ENCODE measurements around the gene FBXL16.
A peak's percentile ranks its signal among the peaks of the same experiment; 100 is the strongest.

FBXL16 gene

DNA sequence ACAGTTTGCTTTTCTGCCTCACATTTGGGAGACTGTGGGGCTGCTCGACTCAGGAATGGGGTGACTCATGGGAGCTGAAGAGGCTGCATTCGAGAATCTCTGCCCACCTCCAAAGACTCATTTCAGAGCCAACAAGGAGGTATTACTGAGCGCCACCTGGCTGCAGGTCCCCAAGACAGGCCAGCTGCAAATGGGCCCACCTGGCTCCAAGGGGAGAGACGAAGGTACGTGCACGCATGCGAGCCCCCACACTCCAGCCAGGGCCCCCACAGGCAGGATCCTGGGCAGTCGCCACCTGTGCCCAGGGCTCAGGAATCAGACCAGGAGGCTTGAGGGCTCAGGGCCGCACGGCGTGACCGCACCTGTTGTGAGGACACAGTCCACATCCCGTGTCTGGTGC, 27.3 kb upstream of the FBXL16 start:
- H4K8ac ChIP-seq (ENCODE audit: low read depth, low read length) = no peak overlapping the region
- H3K27ac ChIP-seq (replicated peaks; ENCODE audit: low read length) = no peak overlapping the region
- no CpG with 5 or more reads among the region's 13 CpGs for WGBS, 2 donors (ENCODE audit: extremely low coverage in 2 of 2, insufficient read length in 2 of 2, insufficient replicate concordance in 1 of 2)
- H3K27me3 ChIP-seq (ENCODE audit: control insufficient read depth in 3 of 3, insufficient read depth in 3 of 3, low read depth in 1 of 3, low read length in 3 of 3) = peaks cover 0 to 3% (median 0%) of the 10 kb centered on the region in 3 experiments
- no peak overlapping the region for H2BK5ac ChIP-seq (ENCODE audit: low read length)
- no peak overlapping the region for H2BK15ac ChIP-seq (ENCODE audit: low read length)
- H2AFZ ChIP-seq (ENCODE audit: low read length) = no peak overlapping the region
- H3K23ac ChIP-seq (ENCODE audit: low read depth, low read length, poor library complexity) = peak overlapping the region; percentile 31
- H3K14ac ChIP-seq (ENCODE audit: low read length) = no peak overlapping the region
- H2BK12ac ChIP-seq (ENCODE audit: low read length) = peak overlapping the region; percentile 22
- H3K4me2 ChIP-seq (ENCODE audit: insufficient read depth, low read length, poor library complexity, severe bottlenecking) = no peak overlapping the region
- H3K36me3 ChIP-seq (replicated peaks in 1 of 2; ENCODE audit: control insufficient read depth in 2 of 2, insufficient read depth in 2 of 2, low read length in 2 of 2) = peaks cover 32 to 64% of the 10 kb centered on the region in 2 donors
- no peaks in the 10 kb centered on the region for H3K9me3 ChIP-seq (replicated peaks in 1 of 2; ENCODE audit: control insufficient read depth in 2 of 2, insufficient read depth in 1 of 2, low read depth in 1 of 2, low read length in 2 of 2)
- no peak overlapping the region for H3K4ac ChIP-seq (ENCODE audit: low read length)
- H2BK120ac ChIP-seq (ENCODE audit: low read depth, low read length) = no peak overlapping the region
- no peak overlapping the region for H4K91ac ChIP-seq (ENCODE audit: low read depth, low read length, poor library complexity)
- H2AK5ac ChIP-seq (ENCODE audit: low read depth, low read length) = no peak overlapping the region
- DNase-seq (ENCODE audit: low spot score) = no peak
- peaks cover 0 to 3% of the 10 kb centered on the region in 2 donors for H3K4me1 ChIP-seq (ENCODE audit: control insufficient read depth in 2 of 2, insufficient read depth in 1 of 2, low read depth in 1 of 2, low read length in 2 of 2)
- H3K18ac ChIP-seq (ENCODE audit: low read length) = no peak overlapping the region
- H3K9ac ChIP-seq (ENCODE audit: low read depth, low read length, poor library complexity) = no peak overlapping the region
- peaks cover 6% of the 10 kb centered on the region for H3K79me1 ChIP-seq (ENCODE audit: low read depth, low read length)
- H3K4me3 ChIP-seq (ENCODE audit: low read length in 2 of 2) = no peak overlapping the region

DNA sequence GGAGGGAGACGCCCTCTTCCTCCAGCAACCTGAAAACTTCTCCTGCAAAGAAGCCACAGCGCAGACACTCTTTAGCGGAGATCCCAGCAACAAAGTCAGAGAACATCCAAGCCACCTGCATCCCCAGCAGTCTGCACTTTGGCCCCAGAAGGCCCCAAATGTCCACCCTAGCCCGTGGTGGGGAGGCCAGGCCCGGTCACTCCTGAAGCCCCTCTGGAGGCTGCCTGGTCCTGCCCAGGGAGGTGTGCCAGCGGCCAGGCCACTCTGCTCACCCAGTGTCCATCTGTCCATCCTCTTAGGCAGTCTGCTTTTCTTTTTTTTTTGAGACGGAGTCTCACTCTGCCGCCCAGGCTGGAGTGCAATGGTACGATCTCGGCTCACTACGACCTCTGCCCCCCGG, 26.7 kb upstream of the FBXL16 start:
- H3K27ac ChIP-seq (replicated peaks; ENCODE audit: low read length) = no peak overlapping the region
- H4K91ac ChIP-seq (ENCODE audit: low read depth, low read length, poor library complexity) = no peak overlapping the region
- H3K4me1 ChIP-seq (ENCODE audit: control insufficient read depth in 2 of 2, insufficient read depth in 1 of 2, low read depth in 1 of 2, low read length in 2 of 2) = peaks cover 2 to 5% of the 10 kb centered on the region in 2 donors
- H3K14ac ChIP-seq (ENCODE audit: low read length) = no peak overlapping the region
- no peak overlapping the region for H2BK120ac ChIP-seq (ENCODE audit: low read depth, low read length)
- no peak overlapping the region for H3K4me3 ChIP-seq (ENCODE audit: low read length in 2 of 2)
- no peak overlapping the region for H3K9ac ChIP-seq (ENCODE audit: low read depth, low read length, poor library complexity)
- peak overlapping the region; percentile 5 for H2BK5ac ChIP-seq (ENCODE audit: low read length)
- no peak overlapping the region for H2BK12ac ChIP-seq (ENCODE audit: low read length)
- no peak for DNase-seq (ENCODE audit: low spot score)
- H3K4me2 ChIP-seq (ENCODE audit: insufficient read depth, low read length, poor library complexity, severe bottlenecking) = no peak overlapping the region
- H2AK5ac ChIP-seq (ENCODE audit: low read depth, low read length) = no peak overlapping the region
- no peak overlapping the region for H3K18ac ChIP-seq (ENCODE audit: low read length)
- no peak overlapping the region for H2AFZ ChIP-seq (ENCODE audit: low read length)
- H3K4ac ChIP-seq (ENCODE audit: low read length) = no peak overlapping the region
- H4K8ac ChIP-seq (ENCODE audit: low read depth, low read length) = no peak overlapping the region
- WGBS, 2 donors (ENCODE audit: extremely low coverage in 2 of 2, insufficient read length in 2 of 2, insufficient replicate concordance in 1 of 2) = no CpG with 5 or more reads among the region's 12 CpGs
- peaks cover 0 to 8% (median 0%) of the 10 kb centered on the region in 3 experiments for H3K27me3 ChIP-seq (ENCODE audit: control insufficient read depth in 3 of 3, insufficient read depth in 3 of 3, low read depth in 1 of 3, low read length in 3 of 3)
- peaks cover 6% of the 10 kb centered on the region for H3K79me1 ChIP-seq (ENCODE audit: low read depth, low read length)
- no peak overlapping the region for H2BK15ac ChIP-seq (ENCODE audit: low read length)
- peaks cover 27 to 58% of the 10 kb centered on the region in 2 donors for H3K36me3 ChIP-seq (replicated peaks in 1 of 2; ENCODE audit: control insufficient read depth in 2 of 2, insufficient read depth in 2 of 2, low read length in 2 of 2)
- no peaks in the 10 kb centered on the region for H3K9me3 ChIP-seq (replicated peaks in 1 of 2; ENCODE audit: control insufficient read depth in 2 of 2, insufficient read depth in 1 of 2, low read depth in 1 of 2, low read length in 2 of 2)
- no peak overlapping the region for H3K23ac ChIP-seq (ENCODE audit: low read depth, low read length, poor library complexity)

DNA sequence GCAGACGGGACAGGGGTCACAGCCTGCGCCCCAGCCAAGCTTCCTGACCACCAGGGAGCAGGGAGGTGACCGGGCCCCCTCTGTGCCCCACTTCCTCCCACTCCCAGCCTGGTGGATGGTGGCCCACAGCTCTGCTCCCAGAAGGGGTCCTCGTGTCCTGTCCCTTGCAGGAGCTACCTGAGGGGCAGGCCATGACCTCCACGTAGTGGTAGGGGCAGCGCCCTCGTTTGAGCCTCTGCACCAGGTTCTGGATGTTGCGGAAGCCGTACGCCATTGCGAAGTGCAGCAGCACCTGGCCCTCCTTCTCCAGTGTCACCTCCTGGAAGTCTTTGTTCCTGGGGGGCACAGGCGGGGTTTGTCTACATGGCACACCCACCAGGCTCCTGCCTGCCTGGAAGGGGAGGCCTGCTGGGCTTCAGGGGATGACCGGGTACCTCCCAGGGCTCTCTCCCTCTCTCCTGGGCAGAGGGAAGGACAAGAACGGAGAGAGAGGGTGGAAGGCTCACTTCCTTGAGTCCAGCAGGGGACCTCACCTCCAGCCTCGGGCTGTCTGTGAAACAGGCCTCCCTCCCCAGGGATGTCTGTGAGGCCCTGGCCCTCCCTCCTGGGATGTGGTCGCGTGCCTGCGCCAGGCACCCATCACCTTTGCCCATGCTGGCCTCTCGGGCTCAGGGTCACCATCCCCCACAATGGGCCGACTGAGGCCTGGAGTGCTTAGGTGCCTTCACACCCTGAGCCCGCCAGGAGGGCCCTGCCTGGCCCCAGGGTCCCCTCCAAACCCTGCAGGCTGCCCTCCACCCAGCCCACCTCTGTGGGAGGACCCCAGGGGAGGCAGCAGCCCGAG, 25.3 kb upstream of the FBXL16 start:
- H3K36me3 ChIP-seq (replicated peaks in 1 of 2; ENCODE audit: control insufficient read depth in 2 of 2, insufficient read depth in 2 of 2, low read length in 2 of 2) = peaks cover 23 to 44% of the 10 kb centered on the region in 2 donors
- DNase-seq (ENCODE audit: low spot score) = no peak
- H3K14ac ChIP-seq (ENCODE audit: low read length) = no peak overlapping the region
- no peak overlapping the region for H3K4me3 ChIP-seq (ENCODE audit: low read length in 2 of 2)
- WGBS, 2 donors (ENCODE audit: extremely low coverage in 2 of 2, insufficient read length in 2 of 2, insufficient replicate concordance in 1 of 2) = no CpG with 5 or more reads among the region's 22 CpGs
- no peak overlapping the region for H3K4me2 ChIP-seq (ENCODE audit: insufficient read depth, low read length, poor library complexity, severe bottlenecking)
- H2BK15ac ChIP-seq (ENCODE audit: low read length) = no peak overlapping the region
- no peak overlapping the region for H3K27ac ChIP-seq (replicated peaks; ENCODE audit: low read length)
- peaks cover 5 to 11% of the 10 kb centered on the region in 2 donors for H3K4me1 ChIP-seq (ENCODE audit: control insufficient read depth in 2 of 2, insufficient read depth in 1 of 2, low read depth in 1 of 2, low read length in 2 of 2)
- peaks cover 0 to 16% (median 0%) of the 10 kb centered on the region in 3 experiments for H3K27me3 ChIP-seq (ENCODE audit: control insufficient read depth in 3 of 3, insufficient read depth in 3 of 3, low read depth in 1 of 3, low read length in 3 of 3)
- H3K23ac ChIP-seq (ENCODE audit: low read depth, low read length, poor library complexity) = peak overlapping the region; percentile 73
- no peak overlapping the region for H3K18ac ChIP-seq (ENCODE audit: low read length)
- peak overlapping the region; percentile 63 for H2AK5ac ChIP-seq (ENCODE audit: low read depth, low read length)
- H2AFZ ChIP-seq (ENCODE audit: low read length) = no peak overlapping the region
- H2BK5ac ChIP-seq (ENCODE audit: low read length) = no peak overlapping the region
- no peak overlapping the region for H2BK12ac ChIP-seq (ENCODE audit: low read length)
- H3K9me3 ChIP-seq (replicated peaks in 1 of 2; ENCODE audit: control insufficient read depth in 2 of 2, insufficient read depth in 1 of 2, low read depth in 1 of 2, low read length in 2 of 2) = no peaks in the 10 kb centered on the region
- H4K91ac ChIP-seq (ENCODE audit: low read depth, low read length, poor library complexity) = no peak overlapping the region
- no peak overlapping the region for H3K9ac ChIP-seq (ENCODE audit: low read depth, low read length, poor library complexity)
- H3K79me1 ChIP-seq (ENCODE audit: low read depth, low read length) = peaks cover 6% of the 10 kb centered on the region
- no peak overlapping the region for H3K4ac ChIP-seq (ENCODE audit: low read length)
- H2BK120ac ChIP-seq (ENCODE audit: low read depth, low read length) = no peak overlapping the region
- no peak overlapping the region for H4K8ac ChIP-seq (ENCODE audit: low read depth, low read length)

DNA sequence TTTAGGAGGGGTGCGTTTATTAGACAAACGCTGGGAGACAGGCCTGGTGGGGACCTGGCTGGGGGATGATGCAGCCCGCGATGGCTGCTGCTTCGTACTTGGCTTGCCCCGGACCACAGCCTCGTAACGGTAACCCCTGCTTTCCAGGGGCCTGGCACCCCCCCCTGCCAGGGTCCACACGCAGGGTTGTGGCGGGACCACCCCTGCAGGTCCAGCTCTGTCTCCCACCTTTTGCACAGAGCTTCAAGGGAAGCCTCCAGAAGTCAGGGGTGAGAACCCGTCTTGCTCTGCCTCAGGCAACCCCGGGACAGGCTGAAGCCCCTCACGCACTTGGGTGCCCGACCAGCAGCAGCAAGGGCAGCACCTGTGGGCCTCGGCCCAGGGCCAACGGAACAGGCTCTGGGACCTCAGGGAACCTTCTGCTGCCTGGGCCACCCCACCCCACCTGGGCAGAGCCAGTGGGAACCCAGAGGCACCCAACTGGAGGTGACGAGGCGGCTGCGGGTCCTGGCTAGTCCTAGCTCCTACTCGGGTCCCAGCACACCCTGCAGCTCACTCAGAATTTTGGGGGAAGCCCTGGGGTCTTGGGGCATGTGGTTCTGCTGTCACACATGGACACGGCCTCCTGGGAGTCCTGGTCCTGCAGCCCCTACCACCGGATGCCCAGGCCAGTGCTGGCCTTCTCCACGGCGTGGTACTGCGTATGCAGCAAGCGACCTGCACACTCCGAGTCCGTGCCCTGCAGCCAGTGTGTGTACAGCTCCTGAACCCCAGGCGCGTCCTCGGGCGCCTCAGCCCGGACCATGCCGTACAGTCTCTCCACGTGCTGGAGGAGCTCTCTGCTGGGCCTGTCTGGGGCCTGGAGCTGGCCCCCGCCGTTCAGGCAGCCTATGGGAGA, 24.4 kb upstream of the FBXL16 start:
- no peak overlapping the region for H2BK12ac ChIP-seq (ENCODE audit: low read length)
- peaks cover 0 to 16% (median 0%) of the 10 kb centered on the region in 3 experiments for H3K27me3 ChIP-seq (ENCODE audit: control insufficient read depth in 3 of 3, insufficient read depth in 3 of 3, low read depth in 1 of 3, low read length in 3 of 3)
- H2BK120ac ChIP-seq (ENCODE audit: low read depth, low read length) = no peak overlapping the region
- H2AK5ac ChIP-seq (ENCODE audit: low read depth, low read length) = peak overlapping the region; percentile 28
- no peak overlapping the region for H4K91ac ChIP-seq (ENCODE audit: low read depth, low read length, poor library complexity)
- peaks cover 16 to 36% of the 10 kb centered on the region in 2 donors for H3K36me3 ChIP-seq (replicated peaks in 1 of 2; ENCODE audit: control insufficient read depth in 2 of 2, insufficient read depth in 2 of 2, low read length in 2 of 2)
- H2AFZ ChIP-seq (ENCODE audit: low read length) = no peak overlapping the region
- H2BK15ac ChIP-seq (ENCODE audit: low read length) = no peak overlapping the region
- H3K4me1 ChIP-seq (ENCODE audit: control insufficient read depth in 2 of 2, insufficient read depth in 1 of 2, low read depth in 1 of 2, low read length in 2 of 2) = peaks cover 5 to 11% of the 10 kb centered on the region in 2 donors
- no peak overlapping the region for H3K4ac ChIP-seq (ENCODE audit: low read length)
- no peak for DNase-seq (ENCODE audit: low spot score)
- no CpG with 5 or more reads among the region's 37 CpGs for WGBS, 2 donors (ENCODE audit: extremely low coverage in 2 of 2, insufficient read length in 2 of 2, insufficient replicate concordance in 1 of 2)
- no peak overlapping the region for H3K14ac ChIP-seq (ENCODE audit: low read length)
- no peak overlapping the region for H3K4me2 ChIP-seq (ENCODE audit: insufficient read depth, low read length, poor library complexity, severe bottlenecking)
- no peak overlapping the region for H3K18ac ChIP-seq (ENCODE audit: low read length)
- no peak overlapping the region for H4K8ac ChIP-seq (ENCODE audit: low read depth, low read length)
- peak overlapping the region; percentile 73 for H3K23ac ChIP-seq (ENCODE audit: low read depth, low read length, poor library complexity)
- H3K4me3 ChIP-seq (ENCODE audit: low read length in 2 of 2) = no peak overlapping the region
- H3K9ac ChIP-seq (ENCODE audit: low read depth, low read length, poor library complexity) = no peak overlapping the region
- H3K9me3 ChIP-seq (replicated peaks in 1 of 2; ENCODE audit: control insufficient read depth in 2 of 2, insufficient read depth in 1 of 2, low read depth in 1 of 2, low read length in 2 of 2) = no peaks in the 10 kb centered on the region
- H3K27ac ChIP-seq (replicated peaks; ENCODE audit: low read length) = no peak overlapping the region
- no peak overlapping the region for H2BK5ac ChIP-seq (ENCODE audit: low read length)
- H3K79me1 ChIP-seq (ENCODE audit: low read depth, low read length) = peaks cover 6% of the 10 kb centered on the region
